SK-MEL-5 (cell line): Measurements from ENCODE around the gene YTHDF1. TPM values are rescaled to one million over a fixed set of nuclear protein-coding genes. Genes with fewer than 3 reads are reported as not detected.

ENCODE experiments used
- DNase-seq: peaks from one replicate; pipeline ENCODE4 v3.0.0-alpha.2; 2016; ENCODE audit warnings: low read depth, low spot score
- in situ Hi-C: cut with HindIII; loops from 2 replicates; pipeline ENCODE4 v1.10.0; 2016; ENCODE audit warnings: low sequenced_read_pairs, high pct_unique_total_duplicates, low pct_unique_long_range_greater_than_20kb
- total RNA-seq: library from RNA; depleted of rRNA; stranded (reverse); fragments of >200 nt; shearing (Covaris generic); gene quantifications from 2 replicates; pipeline ENCODE4 v1.2.3, GENCODE V29; 2014

The YTHDF1 gene
- total RNA-seq, 1 experiment from 2014 or later, result 31.8 TPM

DNA sequence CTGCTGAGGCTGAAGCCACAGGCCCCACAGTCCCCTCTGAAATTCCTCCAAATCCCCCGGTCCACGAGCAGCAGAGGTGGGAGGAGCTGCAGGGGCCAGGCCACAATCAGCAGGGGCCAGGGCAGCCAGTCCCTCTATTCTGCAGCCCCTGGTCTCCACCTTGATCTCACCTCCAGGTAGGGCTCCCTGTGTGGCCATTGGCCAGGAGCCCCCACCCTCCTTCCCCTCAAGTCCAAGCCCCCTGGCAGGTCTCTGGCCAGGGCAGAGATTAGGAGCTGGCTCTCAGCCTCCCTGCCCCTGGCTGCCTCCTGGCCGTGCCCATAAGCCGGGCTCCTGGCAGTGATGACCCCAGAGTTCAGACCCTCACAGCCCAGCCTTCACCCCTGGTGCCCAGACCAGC lies 34.7 kb downstream of the YTHDF1 start:
- DNase-seq, result no peak
- in situ Hi-C loops, result no loop called here

DNA sequence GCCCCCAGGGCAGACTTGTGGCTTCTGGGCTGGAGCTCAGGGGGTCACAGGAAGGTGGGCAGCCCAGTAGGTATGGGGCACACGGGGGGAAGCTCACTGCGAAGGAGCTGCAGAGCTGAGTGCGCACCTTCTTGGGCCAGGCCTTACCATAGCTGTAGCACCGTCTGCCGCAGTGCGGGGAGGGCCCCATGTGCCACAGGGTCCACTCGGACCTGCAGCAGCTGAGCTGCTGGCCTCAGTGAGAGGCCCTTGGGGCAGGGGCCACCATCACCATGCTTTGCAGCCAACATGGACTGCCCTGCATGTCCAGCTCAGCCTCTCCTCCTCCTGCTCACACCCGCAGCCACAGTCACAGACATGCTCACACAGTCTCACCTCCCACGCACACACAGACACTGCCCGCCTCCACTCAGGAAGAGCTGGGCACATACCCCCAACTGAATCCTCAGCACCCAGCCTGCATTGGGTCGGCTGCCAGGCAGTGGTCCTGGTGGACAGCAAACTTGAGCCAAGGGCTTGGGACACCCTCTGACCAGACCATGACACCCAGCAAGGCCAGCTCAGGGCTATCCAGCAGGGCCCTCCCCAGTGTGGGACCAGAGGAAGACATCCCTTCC lies 35.3 kb downstream of the YTHDF1 start:
- in situ Hi-C loops, result no loop called here
- DNase-seq, result no peak

DNA sequence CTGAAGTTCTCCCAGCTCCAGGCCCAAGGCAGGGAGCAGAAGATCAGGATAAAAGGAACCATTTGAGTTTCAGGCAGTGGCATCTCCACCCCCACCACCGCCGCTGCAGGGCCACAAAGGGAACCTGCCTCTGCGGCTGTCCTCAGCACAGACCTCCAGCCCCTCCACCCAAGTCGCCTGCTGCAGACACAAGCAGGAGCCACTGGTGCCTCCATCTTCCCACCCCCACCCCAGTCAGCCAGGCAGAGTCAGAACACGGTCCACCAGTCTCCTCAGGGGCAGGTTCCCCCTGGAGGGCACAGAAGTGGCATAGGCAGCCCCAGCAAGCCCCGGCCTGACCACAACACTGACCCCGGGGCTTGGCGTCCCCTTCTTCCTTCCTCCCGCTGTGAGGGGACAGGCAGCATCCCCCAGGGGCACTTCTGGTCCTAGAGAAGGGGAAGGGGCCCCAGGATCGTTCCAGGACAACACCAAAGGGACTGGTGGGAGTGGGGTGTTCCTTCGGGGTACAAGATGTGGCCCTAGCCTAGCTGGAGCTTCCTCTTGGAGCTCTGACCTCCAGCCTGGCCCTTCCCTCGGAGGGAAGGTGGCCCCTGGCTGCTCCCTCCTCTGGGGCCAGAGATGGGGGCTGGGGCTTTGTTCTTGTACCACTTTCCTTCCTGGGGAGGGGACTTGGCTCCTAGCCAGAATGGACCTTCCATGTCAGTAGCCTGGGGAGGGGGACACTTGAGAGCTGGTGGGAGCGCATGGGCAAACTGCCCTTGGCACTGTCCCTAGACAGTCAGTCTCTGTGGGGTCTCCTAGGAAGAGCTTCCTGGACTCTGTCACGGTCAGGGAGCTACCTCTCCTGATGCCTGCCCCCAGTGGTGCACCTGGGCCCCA lies 36.0 kb downstream of the YTHDF1 start:
- in situ Hi-C loops, result no loop called here
- DNase-seq, result no peak

DNA sequence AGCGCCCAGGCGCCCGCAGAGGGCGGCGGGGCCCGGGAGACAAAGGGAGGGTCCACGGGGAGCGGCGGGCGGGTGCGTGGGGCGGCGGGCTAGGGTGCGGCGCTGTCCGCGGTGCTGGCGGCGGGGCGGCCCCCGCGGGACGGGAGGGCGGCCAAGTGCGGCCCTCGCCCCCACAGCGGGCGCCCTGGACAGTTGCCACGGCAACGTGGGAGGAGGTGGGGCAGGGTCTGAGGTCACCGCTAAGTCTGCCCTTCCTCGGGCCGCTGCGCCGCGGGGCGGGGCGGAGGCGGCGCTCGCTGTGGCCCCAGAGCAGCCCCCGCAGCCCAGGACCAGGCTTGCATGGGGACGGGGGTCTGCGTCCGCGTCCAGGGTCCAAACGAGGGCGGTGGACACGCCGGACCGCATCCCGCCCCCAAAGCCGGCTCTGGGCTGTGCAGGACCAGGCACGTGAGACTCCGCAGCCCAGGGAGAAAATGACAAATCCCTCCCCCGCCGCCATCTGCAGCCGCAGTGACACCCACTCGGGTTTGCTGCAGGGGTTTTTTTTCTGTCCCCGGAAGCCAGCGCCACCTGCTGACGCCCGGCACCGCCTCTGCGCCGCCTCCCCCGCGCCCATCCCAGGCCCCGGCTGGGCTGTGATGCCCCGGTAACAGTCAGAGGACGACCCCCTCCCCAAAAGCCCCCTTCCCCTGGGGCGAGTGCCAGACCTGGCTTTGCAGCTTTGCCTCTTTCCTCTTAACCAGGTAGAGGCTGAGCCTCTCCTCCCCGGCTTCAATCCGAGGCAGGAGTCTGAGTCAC lies 36.8 kb downstream of the YTHDF1 start:
- peak; percentile 40 for DNase-seq
- in situ Hi-C loops, result no loop called here

DNA sequence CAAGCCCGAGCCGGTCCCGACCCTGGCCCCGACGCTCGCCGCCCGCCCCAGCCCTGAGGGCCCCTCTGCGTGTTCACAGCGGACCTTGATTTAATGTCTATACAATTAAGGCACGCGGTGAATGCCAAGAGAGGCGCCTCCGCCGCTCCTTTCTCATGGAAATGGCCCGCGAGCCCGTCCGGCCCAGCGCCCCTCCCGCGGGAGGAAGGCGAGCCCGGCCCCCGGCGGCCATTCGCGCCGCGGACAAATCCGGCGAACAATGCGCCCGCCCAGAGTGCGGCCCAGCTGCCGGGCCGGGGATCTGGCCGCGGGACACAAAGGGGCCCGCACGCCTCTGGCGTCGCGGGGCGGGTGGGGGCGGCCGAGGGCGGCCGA lies 37.5 kb downstream of the YTHDF1 start:
- in situ Hi-C loops, result no loop called here

DNA sequence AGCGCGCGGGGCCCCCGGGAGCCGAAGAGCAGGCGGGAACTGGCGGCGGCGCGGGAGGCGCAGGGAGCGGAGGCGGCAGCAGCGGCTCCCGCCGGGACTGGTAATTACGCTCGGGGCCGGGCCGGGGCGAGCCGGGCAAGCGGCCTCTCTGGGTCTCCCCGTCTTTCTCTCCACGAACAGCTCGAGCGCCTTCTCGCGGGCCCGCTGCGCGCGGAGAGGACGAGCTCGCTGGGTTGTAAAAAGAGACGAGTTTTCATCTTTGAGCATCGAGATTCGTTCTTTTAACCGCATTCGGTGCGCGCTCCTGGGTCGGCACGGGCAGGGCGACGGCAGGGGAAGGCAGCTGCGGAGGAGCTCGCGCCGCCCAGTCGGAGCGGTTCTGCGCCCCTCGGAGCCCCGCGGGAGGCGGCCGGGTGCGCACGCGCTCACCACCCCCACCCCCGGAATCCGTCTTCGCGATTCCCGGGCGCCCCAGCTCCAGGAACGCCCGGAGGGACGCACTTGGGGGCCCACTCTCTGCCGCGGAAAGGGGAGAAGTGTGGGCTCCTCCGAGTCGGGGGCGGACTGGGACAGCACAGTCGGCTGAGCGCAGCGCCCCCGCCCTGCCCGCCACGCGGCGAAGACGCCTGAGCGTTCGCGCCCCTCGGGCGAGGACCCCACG lies 38.0 kb downstream of the YTHDF1 start:
- in situ Hi-C loops, result no loop called here
- no peak for DNase-seq

More for the DNA sequence above, 37.5 kb downstream of the YTHDF1 start:
- no peak for DNase-seq

DNA sequence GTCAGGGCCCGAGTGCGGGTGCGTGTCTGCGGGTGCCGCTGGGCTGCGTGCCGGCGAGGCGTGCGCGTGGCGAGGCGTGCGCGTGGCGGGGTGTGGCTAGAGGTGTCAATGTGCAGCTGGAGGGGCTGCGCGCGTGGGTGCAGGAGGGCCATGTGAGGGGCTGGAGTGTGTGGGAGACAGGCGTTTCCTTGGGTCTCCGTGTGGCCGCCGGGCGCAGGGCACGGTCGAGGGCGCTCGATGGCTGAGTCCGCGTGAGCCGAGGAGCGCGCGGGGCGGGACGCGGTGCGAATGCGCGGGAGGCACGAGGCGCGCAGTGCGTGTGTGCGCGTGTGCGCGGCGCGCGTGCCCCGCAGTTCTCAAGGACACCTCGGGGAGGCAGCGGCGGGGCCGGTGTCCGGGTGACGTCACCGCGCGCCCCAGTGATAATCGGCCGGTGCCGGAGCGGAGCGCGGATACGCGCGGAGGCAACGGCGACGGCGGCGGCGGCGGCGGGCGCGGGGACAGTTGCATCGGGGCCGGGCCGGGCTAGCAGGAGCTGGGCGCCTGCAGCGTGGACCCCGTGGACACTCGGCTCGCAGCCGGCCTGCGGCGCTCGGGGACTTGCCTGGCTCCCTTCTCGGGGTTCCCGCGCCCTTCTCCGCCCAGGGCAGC lies 38.7 kb downstream of the YTHDF1 start:
- no peak for DNase-seq
- in situ Hi-C loops, result no loop called here

DNA sequence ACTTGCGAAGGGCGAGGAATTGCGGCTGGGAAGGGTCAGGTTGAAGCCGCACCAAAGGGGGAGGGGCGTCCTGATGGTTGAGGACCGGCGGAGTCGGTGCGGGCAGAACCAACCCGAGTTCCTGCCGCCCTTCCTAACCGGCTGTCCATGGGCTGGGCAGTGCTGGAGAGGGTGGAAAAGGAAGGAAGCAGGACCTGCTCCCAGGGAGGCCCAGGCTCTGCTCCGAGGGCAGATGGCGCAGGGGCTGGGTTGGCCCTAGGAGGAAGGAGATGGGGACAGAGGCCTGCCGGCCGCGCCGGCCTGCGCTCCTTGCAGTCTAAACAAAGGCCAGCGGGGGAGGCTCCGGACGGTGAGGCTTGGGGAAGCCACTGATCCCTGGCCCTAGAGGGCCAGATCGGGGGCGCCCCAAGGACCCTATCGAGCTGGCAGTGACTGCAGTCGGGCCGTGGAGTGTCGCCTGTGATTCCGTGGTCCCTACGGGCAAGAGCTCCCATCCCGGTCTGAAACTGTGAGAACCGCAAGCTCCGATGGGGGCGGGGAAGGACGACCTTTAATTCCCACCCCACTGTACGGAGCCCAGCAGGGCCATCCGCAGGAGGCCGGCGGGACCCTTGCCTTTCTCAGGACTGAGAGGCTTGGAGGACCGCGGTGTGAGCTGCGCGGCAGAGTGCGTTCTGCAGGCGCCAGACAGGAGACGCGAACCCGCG lies 39.4 kb downstream of the YTHDF1 start:
- peak; percentile 22 for DNase-seq
- in situ Hi-C loops, result no loop called here

DNA sequence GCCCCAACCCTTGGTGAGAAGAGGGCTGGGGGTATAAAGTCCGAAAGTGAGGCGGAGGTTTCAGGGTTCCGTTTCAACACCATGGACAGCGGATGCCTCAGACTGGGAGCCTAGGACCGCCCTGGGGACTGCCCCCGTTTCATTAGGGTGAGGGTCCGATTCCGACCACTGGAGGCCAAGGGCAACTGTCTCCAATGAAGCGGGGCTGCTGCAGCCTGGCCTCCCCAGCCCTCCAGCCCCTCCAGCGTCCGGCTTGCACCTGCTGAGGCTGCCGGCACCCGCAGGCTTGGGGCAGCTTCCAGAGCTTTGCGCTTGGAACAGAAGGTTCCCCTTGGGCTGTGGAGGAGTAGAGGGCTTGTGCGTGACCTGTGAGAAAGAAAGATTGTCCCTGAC lies 39.9 kb downstream of the YTHDF1 start:
- in situ Hi-C loops, result no loop called here
- DNase-seq, result no peak

DNA sequence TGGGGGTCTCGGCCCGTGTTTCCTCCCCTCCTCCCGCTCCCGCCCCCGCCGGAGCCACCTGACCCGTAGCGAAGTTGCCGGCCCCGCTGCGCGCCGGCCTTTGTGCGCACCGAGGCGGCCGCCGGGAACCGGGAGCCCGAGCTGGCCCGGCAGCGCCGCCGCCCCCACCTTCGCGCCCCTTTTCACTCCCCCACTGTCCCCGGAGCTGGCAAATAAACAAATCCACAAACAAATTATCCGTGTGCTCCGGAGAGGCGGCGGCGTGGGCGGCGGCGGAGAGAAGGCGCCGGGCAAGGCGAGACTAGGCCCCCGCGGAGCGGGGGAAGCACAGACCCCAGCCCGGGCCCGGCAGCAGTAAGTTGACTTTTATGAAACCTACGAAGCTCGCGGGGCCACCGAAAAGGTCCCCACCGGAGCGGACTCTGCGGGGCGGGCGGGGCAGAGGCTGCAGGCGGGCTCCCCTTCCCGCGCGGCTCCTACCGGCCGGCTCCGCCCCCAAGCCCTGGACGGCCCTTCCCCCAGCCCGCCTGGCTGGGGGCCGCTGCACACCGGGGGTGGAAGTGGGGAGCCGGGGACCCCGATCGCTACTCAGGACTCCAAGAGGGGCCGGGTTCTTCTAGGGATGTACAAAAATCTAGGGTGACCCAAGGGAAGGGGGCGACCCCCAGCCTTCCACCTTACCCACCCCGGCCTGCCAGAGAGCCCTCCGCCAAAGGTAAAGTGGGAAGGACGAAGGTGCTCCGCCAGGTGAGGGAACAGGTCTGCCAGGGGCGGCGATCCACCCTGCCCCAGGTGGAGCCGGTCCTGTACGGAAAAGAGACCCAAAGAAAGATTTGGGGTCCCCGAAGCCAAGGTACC lies 40.7 kb downstream of the YTHDF1 start:
- no peak for DNase-seq
- in situ Hi-C loops, result no loop called here

DNA sequence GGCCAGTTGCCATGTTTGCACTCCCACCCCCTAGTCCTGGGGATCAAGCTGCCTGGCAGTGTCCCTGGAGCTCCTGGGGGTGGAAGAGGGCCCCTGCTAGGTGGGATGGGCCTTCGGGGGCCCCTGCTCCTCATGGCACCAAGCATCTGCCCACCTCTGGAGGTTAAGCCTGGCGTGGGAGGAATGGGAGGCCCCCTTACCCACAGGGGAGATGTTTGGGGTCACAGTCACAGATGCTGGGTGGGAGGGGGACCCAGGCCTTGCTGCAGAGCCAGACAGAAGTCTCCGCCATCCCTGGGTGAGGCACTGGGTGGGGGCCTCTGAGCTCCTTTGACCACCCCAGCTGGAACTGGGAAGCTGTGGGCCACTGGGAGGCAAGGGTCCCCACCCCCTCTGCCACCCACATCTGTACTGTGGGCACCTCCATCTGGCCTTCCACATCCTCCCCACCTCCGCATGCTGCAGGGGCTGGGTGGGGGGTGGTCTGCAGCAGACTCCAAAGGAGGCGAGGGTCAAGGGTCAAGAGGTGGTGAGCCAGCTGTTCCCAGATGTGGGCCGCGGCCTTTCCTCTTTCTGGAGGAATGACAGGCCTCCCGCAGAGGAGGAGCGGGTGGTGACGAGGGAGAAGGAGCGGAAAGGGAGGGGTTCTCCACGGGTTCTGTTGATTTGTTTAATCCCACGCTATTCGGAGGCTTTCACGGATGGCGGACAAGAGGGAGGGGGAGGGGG lies 41.5 kb downstream of the YTHDF1 start:
- no peak for DNase-seq
- in situ Hi-C loops, result no loop called here

DNA sequence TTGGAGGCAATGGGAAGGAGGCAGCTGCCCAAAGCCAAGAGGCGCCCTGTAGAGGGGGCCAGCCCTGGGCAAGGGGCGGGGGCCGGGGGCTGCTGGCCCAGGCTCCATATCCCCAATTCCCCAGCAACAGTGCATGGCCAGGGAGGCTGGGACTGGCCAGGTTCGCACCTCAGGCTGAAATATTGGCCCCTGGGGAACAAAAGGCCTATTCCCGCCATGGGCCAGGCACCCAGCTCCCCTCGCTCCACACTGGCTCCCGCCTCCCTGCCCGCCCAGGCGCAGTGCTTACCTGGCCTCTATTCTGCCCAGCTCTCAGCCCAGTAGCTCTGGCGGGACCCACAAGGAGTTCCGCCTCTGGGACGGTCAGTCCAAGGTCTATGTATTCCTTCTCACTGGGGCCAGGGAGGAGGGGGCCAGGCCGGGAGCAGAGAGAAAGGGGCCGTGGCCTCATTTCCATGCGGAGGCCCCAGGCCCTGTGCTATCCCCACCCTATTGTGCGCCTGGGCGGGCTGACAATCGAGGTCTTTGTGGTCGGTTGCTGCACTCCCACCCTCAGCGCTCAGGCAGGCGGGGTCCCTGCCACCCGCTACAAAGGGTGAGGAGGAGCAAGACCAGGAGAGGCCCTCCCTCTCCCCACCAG lies 42.3 kb downstream of the YTHDF1 start:
- in situ Hi-C loops, result no loop called here
- no peak for DNase-seq

DNA sequence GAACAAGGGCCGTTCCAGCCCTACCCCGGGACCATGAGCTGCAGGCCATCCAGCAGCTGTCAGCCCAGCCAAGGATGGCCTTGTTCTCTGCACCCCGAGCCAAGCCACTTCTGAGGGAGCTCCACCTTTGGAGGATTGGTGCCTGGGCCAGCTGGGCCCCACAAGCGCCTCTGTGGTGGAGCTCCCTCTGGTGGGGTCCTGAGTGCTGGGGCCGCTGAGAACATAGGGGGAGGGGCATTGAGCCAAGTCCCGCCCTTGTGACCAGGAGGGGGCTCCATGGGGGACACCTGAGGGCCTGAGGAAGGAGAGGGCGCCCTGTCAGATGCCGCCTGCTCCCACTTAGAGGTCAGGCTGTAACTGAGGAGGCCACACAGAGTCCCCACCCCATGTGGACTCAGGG lies 43.2 kb downstream of the YTHDF1 start:
- in situ Hi-C loops, result no loop called here
- DNase-seq, result peak; percentile 37

DNA sequence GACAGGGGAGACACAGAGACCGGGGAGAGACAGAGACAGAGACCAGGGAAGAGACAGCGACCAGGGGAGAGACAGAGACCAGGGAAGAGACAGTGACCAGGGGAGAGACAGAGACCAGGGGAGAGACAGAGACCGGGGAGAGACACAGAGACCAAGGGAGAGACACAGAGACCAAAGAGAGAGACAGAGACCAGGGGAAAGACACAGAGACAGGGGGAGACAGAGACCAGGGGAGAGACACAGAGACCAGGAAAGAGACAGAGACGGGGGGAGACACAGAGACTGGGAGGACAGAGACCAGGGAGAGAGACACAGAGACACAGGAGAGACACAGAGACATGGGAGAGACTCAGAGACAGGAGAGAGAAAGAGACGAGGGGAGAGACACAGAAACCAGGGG lies 43.9 kb downstream of the YTHDF1 start:
- in situ Hi-C loops, result no loop called here
- no peak for DNase-seq

DNA sequence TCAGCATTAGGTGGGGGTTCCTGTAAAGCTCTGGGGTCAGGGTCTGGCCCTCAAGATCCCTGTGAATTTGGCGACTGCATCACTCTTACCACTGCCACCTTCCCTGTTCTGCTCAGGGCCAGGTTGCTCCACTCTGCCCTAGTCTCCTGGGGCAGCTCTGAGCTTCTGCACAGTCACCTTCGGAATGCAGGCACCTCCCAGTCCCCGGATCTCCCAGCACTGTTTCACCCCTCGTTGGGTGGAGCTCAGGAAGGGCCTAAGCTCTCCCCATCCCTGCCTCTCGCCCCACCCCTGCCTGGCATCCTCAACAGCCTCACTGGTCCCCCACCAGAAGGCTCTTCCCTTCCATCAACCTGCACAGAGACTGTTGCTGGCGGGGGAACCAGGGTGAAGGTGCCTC lies 46.2 kb downstream of the YTHDF1 start:
- no peak for DNase-seq
- in situ Hi-C loops, result no loop called here
